ENCODE data around the gene MED26.

DNA sequence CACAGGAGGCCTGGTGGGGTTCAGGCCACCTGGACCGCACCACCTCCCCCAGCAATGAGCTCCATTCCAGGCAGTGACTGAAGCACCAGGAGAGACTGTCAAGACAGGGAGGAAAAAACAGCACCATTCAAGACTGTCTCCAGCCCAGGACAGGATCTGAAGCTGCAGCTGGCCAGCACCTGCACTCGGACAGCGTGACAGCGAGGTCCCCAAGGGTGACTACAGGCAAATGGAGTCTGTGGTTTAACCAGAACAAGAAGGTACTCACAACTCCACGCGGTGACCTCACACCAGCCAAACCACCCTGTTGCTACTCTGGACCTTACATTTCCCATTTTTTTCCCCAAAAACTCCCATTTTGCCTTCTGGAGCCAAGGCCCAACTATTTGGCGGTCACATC, 9.8 kb downstream of the MED26 start:
- TF ChIP-seq POLR2A (IDR thresholded peaks at IDR 0.05; ENCODE audit: low read length) (no peak), GATA1 (IDR thresholded peaks at IDR 0.05; ENCODE audit: low read depth, low read length) (no peak)

Data from erythroblast (primary cell).